ENCODE measurements around the gene KANSL1.

DNA sequence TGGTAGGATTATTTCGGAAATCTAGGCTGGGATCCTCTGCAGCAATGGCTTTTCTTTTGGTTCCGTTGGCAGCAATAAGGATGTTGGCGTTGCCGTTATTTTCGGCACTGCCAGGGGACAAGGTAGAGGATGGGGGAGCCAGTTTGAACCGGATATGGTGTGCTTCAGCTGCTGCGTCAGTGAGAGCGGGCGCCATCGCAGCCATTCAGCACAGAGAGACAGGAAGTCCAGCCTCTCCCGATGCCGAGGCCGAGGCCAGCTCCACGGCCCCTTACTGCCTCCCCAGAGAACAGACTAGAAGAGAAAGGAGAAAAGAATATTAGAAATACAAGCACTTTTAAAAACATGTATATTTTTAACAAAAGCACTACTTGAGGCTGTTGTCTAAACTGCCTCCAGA is 21.3 kb downstream of the KANSL1 start:
- TF ChIP-seq, protein P1, sequence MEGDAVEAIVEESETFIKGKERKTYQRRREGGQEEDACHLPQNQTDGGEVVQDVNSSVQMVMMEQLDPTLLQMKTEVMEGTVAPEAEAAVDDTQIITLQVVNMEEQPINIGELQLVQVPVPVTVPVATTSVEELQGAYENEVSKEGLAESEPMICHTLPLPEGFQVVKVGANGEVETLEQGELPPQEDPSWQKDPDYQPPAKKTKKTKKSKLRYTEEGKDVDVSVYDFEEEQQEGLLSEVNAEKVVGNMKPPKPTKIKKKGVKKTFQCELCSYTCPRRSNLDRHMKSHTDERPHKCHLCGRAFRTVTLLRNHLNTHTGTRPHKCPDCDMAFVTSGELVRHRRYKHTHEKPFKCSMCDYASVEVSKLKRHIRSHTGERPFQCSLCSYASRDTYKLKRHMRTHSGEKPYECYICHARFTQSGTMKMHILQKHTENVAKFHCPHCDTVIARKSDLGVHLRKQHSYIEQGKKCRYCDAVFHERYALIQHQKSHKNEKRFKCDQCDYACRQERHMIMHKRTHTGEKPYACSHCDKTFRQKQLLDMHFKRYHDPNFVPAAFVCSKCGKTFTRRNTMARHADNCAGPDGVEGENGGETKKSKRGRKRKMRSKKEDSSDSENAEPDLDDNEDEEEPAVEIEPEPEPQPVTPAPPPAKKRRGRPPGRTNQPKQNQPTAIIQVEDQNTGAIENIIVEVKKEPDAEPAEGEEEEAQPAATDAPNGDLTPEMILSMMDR (IDR thresholded peaks at IDR 0.05; ENCODE audit: insufficient read depth, low read length, poor library complexity, severe bottlenecking) = no peak
- TF ChIP-seq EZH2phosphoT487 (conservative IDR thresholded peaks at IDR 0.05; ENCODE audit: low read length) = no peak

All from SU-DHL-6 (cell line).